ENCODE data around the gene B3GNT2.

Gene B3GNT2

DNA sequence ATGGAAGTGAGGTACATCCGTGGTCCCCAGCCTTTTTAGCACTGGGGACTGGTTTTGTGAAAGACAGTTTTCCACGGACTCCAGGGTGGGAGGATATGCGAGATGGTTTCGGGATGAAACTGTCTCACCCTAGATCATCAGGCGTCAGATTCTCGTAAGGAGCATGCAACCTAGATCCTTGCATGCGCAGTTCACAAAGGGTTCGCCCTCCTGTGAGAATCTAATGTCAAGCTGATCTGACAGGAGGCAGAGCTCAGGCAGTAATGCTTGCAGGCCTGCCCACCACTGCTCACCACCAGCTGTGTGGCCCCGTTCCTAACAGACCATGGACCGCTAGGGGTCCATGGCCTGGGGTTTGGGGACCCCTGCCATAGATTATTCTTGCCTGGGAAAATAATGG, 11.6 kb downstream of the B3GNT2 start:
- no peak for DNase-seq

DNA sequence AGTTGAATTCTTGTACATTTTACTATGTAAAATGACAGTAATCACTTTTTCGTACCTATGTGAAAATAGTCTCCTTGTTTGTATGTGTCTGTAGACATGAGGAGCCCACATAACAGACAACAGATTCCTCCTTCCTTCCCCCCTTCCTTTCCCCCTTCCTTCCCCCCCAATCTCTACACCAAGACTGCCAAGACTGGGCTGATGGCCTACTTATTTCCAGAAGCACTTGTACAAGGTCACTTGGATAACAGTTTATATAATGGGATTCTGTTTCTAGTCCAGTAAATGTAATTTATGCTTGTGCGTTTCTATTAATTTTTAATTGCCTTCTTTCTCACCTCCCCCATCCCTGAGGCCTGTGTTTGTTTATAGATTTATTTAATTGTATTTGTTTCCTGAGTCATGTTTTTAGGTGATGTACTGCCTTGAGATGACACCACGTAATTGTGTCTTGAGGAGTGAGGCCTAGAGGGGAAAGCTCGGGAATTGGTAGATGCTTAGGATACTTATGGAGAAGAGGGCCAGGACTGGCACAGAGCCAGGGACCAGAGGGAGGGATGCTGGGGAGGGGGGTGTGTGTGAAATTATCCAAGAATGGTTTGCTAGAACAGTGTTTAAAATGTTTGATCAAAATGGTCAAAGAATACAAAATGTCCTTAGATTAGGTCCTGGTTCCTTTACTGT, 12.3 kb downstream of the B3GNT2 start:
- no peak for DNase-seq

DNA sequence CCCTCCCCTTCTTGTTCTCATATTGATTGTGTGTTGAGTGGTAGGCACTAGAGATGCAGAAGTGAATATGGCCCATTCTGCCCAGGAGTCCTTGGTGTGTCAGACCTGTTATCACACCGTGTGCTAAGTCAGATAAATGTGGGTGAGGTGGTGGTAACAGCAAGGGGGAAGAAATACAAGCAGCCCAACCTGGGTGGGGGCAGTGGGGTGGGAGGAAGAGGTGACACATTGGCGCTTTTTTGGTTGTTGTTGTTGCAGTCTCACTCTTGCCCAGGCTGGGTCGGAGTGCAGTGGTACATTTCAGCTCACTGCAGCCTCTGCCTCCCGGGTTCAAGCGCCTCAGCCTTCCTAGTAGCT, 12.8 kb downstream of the B3GNT2 start:
- peak; percentile 22 for DNase-seq

DNA sequence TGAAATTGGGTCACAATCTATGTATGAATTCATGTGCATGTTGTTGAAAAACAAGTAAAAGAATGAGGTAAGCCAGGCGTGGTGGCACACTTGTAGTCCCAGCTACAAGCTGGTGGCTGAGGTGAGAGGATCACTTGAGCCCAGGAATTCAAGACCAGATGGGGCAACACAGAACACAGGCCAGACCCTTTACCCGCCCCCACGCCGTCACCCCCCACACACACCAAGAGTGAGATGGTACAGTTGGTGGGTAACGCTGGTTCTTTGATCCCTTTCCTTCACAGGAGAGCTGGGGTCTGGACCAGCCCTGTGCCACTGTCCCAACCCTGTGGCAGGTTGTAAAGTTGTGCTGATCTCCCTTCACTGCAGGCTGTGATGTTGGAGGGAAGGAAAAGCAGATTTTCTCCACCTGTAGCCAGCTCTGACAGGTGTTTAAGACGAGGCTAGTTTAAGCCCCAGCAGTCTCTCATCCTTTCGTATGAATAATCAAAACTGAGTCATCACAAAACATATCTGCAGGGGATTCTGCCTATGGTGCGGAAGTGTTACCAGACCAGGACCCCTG, 13.6 kb downstream of the B3GNT2 start:
- no peak for DNase-seq

DNA sequence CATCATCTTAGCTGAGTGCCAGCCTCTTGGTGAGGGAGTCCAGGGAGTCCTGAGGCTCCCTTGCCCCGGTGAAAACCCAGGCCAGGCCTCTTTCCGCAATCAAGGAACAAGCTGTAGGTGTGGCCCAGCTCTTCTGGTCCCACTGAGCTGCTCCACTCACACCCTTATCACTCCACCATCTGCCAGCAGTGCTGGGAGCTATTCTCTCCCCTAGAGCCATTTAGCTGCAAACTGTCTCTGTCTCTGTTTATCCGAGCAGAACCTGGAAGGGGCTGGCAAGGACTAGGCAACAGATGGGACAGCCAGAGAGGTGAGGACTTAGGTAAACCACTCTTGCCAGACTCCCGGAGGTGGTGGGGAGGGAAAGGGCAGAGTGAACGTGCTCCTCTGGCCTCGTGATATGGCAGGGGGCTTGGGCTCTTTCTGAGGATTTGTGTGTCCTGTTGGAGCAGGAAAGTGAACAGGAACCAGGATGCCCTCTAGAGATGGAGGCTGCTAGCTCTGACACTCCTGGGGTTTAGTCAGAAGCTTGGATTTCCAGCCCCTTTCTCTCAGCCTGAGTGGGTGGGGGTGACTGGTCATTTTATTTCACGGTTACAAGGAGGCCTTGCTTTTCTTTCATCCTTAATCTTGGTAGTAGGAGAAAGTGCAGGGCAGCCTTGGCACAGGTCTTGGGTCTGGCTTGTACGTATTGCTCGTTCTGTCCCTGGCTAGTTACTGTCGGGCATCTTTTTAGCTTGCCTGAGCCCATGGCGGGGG, 19.6 kb downstream of the B3GNT2 start:
- no peak for DNase-seq

DNA sequence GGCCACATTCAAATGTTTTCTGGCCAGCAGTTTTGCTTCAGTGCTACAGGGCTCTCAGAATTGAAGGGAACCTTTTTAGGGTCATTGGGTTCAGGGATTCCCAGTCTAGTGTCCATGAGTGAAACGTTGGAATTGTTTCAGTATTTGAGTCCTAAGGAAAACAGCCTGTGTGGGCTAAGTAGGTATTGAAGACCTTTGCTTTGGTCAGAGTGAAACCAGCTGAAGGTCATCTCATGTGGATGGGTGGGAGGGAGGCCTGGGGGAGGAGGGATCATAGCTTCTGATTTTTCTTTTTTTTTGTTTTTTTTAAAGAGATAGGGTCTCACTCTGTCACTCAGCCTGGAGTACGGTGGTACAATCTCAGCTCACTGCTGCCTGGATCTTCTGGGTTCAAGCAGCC, 20.2 kb downstream of the B3GNT2 start:
- no peak for DNase-seq

DNA sequence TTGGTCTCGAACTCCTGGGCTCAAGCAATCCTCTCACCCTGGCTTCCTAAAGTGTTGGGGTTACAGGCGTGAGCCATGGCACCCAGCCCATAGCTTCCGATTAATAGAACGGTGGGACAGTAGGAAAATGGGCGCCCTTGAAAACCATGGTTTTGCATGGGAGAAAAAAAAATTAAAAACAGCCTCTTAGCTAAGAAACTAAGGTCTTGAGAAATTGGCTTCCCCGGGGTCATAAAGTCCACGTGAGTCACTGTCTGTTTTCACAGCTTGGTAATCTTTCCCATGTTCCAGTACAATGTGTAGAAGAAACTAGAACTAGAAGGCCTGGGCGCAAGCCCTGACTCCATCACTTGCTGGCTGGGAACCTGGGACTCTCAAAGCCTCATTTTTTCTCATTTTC, 20.7 kb downstream of the B3GNT2 start:
- no peak for DNase-seq

DNA sequence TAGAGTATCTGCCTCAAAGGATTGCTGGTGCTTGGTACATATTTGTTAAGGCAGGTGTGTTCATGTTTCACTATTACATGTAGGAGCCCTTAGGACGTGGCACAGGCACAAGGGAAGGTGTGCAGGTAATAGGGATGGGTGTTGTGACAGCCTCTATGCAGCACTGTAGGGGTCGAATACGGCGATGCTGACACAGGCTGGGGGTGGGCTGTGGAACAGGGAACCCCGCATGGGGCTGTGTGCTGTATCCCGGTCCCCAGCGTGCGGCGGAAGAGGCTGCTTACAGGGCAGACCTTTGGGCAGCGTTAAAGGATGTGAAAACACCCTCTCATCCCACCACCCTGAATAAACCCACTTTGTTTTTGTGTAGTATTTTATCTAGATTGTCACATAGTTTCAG, 21.5 kb downstream of the B3GNT2 start:
- DNase-seq: no peak

DNA sequence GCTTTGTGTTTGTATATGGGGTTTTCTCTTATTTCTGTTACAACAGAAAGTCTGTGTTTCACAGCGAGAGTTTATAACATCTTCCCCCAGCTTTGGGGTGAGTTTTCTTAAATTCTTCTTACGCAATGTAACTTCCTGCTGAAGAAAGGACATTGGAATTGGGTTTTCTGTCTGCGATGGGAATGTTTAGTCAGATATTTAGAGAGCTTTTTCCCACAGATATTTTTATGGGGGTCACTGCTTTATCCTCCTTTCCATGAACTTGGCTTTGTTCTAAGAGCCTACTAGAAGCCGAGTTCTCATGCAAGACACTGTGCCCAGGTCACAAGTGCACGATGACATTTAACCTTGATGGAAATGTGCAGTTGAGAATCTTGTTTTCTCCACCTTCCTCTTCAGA, 22.1 kb downstream of the B3GNT2 start:
- no peak for DNase-seq

DNA sequence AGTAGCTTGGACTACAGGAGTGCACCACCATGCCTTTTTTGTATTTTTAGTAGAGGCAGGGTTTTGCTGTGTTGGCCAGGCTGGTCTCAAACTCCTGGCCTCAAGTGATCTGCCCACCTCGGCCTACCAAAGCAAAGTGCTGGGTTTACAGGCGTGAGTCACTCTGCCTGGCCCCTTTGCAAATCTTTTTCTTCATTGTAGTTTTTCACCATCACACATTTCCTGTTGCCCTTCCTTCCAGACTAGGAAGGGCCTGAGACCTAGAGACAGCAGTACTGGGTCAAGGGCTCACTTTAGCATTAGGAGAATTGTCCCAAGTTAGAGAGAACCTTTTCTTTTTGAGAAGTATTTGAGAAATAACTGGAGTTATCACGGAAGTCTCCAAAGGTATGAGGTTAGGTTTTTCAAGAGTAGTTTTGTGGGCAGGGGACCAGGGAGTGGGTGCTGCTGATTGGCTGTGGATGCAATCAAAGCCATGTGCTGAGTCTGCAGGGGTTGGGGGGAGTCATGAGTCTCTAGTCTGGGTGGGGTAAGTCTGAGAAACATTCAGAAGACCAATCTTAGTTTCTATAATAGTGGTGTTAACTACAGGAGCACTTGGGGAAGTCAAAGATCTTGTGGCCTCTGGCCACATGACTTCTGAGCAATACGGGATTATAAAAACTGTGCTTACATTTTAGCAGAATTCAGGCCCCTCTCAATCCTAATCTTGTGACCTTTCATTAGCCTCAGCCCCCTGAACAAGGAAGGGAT, 23.7 kb downstream of the B3GNT2 start:
- no peak for DNase-seq

DNA sequence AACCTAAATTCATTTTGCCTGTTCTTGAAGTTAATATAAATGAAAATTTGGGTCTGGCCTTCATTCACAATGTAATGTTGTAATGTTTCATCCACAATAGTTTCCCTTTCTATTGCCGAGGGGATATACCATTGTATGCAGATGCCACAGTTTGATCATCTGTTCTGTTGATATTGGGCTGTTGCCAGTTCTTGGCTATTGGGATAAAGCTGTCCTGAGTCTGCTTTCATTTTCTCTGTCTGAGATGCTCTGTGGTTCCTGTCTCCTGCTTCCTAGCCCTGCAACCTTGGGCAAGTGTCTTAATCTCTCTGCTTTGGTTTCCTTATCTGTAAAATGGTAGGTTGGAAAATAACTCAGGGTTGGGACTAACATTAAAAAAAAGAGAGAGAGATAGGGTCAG, 25.2 kb downstream of the B3GNT2 start:
- no peak for DNase-seq

DNA sequence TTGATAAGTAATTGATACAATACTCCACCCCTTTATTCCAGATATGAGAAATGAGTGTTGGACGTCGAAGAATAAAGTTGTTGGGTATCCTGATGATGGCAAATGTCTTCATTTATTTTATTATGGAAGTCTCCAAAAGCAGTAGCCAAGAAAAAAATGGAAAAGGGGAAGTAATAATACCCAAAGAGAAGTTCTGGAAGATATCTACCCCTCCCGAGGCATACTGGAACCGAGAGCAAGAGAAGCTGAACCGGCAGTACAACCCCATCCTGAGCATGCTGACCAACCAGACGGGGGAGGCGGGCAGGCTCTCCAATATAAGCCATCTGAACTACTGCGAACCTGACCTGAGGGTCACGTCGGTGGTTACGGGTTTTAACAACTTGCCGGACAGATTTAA, 26.3 kb downstream of the B3GNT2 start:
- DNase-seq: no peak

DNA sequence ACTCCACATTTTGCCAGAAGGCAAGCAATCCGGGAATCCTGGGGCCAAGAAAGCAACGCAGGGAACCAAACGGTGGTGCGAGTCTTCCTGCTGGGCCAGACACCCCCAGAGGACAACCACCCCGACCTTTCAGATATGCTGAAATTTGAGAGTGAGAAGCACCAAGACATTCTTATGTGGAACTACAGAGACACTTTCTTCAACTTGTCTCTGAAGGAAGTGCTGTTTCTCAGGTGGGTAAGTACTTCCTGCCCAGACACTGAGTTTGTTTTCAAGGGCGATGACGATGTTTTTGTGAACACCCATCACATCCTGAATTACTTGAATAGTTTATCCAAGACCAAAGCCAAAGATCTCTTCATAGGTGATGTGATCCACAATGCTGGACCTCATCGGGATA, 26.8 kb downstream of the B3GNT2 start:
- no peak for DNase-seq

DNA sequence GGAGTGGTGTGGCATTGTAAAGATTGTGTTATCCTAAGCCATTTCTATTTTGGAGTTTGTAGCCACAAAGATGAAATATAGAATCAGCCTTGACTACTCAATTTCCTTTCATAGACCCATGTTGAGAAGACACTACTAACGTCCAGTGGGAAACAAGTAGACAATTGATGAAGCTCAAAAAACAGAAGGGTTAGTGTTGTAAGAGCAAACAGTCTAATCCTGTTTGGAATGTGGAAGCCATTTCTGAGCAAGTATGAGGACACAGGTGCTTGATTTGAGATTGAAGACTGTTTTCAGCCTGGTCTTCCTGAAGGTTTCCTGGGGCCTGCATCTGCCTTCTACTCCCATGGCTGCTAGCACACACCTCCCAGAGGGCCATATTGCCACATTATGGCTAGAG, 29.1 kb downstream of the B3GNT2 start:
- no peak for DNase-seq

DNA sequence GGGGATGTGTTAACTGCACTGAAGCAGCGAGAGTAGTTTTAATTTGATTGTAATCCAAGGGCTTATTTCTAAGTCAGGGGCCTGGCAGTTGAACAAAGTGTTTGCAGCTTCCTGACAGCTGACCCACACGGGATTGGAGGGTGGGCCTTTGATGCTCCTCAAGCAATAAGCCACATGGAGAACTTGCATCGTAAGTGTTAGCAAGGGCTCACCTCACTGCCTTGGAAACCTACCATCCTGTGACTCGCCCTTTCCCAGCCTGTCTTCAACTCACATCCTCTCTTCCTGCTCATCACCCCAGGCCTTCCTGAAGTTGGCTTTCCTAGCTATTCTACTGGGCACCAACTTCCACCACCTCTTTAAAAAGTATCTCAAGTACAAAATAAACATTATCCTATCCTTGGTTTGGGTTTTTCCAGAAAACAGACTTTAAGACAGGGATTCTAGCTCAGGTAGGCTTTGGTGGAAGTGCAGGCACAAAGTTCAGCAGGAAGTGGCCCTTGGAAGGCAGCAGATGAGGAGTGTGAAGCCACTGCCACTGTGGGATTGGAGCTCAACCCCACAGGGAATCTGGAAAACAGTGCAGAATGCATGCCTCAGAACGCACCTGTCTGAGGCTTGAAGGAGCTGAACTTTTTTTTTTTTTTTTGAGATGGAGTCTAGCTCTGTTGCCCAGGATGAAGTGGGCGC, 31.6 kb downstream of the B3GNT2 start:
- no peak for DNase-seq

DNA sequence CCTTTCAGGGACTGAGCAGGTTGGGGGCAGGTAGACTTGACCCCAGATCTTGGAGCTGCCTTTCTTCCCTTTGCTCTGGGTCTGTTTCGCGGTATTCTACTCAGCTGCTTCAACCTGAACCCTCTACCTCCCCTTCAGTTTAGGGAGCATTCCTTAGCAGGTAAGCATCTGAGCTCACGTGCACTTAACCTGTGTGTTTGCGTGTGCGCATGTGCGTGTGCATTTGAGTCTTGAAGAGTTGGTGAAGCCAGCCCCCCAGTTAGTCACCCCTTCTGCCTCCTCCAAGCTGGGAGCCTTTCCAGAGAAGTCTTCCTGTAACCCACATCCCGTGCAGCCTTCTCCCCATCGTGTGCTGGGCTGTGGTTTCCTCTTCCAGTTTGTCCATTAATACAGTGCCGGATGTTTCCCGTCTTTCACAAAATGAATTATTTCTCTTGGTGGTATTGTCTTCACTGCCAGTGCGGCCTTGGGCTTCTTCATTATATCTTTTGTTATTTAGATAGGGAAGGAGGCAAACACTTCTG, 33.2 kb downstream of the B3GNT2 start:
- DNase-seq: no peak

DNA sequence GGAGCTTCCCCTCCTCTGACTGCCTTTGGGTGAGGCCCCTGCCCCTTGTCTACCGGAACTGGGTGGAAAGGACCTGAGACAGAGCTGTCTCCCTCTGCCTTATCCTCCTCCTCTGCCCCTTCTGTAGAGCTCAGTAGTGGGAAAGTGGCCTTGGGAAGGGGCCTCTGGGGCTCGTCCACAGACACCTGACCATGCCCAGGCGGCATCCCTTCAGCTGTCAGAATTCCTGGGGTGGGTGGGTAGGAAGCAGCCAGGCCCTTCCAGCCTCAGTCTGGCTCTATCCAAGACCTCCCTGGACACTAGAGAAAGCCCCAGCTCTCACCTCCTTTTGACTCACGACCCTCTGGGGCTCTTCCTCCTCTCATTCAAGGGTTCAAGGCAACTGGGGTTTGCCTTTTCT, 35.6 kb downstream of the B3GNT2 start:
- no peak for DNase-seq

DNA sequence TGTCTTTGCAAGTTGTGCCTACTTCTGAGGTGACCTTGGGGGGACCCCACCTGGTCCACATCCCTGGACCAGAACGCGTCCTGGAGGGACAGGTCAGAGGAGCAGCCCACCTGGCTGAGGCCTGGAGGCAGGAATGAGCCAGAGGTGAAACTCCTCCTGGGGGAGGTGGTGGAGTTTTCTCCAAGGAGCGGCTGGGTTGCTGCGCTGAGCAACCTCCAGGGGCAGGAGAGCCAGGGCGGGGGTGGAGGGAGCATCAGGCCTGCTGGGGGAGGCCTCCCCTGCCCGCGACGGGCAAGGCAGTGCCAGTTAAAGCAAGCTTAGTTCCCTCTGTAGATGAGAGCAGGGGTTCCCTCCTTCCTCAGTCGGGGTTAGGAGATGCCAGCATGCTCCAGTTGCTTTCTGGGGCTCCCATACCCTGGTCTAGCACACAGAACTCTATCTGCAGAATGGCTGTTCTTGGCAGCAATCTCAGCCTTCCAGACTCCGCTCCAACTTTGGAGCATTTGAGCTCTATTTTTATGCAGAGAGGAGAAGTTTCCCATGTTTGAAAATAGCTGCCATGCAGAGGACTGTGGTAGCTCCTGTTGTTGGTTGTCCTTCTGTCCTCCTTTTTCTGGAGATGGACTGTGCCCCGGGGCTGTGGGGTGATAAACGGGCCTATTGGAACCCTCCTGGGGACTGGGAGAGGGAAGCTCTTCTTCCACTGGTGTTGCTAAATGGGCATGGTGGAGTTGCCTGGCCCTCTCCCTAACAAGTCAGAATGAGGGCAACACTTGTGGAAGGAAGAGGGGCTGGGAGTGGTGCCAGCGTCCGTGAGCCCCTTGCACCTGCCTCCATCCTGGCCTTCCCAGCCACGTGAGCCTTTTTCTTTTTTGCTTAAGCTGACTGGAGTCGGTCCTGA, 39.1 kb downstream of the B3GNT2 start:
- no peak for DNase-seq

DNA sequence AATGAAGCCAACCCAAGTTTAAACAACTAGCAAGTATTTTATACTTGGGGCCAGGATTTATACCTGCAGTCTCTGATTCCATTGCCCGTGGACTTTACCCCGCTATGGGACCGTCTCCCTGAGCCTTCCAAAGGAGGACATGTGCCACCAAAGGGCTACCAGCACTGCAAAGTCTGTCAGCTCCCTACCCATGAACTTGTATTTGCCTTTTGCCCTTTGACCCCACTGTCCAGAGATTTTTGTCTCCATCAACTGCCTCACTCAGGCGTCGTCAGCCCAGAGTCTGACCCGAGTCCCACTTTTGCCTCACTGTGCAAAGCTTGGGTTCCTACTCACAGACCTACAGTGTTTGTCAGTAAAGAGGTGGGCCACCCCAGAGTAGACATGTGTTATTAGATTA, 40.6 kb downstream of the B3GNT2 start:
- DNase-seq: no peak

DNA sequence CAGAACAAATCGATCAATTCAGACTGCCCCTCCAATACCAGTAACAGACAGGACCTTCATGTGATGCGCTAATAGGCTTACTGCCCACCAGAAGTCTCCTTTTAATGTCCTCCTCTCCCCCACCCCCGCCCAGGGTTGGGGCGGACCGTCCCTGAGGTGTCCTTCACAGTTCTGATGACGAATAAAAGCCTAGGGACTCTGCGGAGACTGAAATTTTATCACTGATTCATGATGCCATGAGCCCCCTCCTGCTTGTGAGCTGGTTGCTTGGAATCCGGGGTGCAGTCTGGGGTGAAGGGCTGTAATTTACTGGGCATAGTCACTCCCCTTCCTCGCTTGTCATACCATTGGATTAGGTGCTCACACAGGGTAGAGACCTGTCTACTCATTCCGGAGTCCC, 42.3 kb downstream of the B3GNT2 start:
- no peak for DNase-seq

DNA sequence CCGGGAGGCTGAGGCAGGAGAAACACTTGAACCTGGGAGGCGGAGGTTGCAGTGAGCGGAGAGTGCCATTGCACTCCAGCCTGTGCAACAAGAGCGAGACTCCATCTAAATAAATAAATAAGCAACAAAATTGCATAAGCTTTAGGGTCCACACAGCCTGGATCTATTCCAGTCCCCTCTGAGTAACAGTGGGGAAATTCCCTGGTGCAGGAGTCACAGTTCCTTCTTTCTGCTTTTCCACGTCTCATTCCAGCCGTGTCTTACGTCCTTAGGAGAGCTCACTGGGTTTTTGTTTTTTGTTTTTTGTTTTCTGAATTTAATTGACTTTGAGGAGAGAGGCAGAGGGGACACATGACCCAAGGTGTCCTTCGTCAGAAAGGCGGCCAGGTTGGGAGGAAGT, 44.6 kb downstream of the B3GNT2 start:
- DNase-seq: no peak

DNA sequence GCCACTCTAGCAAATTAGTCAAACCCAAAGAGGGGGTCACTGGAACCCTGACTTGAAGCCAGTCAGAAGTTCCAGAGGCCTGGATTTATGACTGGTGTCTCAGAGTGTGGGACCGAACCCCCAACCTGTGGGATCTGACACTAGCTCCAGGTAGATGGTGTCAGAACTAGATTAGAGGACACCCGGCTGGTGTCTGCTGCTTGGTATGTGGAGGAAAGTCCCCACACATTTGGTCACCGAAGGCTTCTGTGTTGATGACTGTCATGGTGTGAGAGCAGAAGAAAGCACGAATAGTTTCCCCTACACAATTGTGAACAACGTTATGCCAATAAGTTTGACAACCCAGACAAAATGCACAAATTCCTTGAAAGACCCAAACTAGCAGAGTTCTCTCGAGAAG, 48.1 kb downstream of the B3GNT2 start:
- DNase-seq: no peak

Measured in stimulated activated CD4-positive, alpha-beta T cell treated with anti-CD3 and anti-CD28 coated beads, Interleukin-1b, Interleukin-23, amount 100 ng/mL, for 48 hours (primary cell).